22Rv1 (cell line): Measurements from ENCODE around the gene NPC1.
A peak's percentile ranks its signal among the peaks of the same experiment; 100 is the strongest.
"Not testable (repeated sequence)": the region's sequence is repeated elsewhere in the genome, so short reads cannot be mapped to it uniquely, and the experiment has no call there.

Experiments used
- H3K27ac ChIP-seq: fragments of 450-650 bp; 2 replicates; pipeline ENCODE4 v1.5.1; 2017
- CTCF ChIP-seq: fragments of 450-650 bp; IDR thresholded peaks from 2 replicates; pipeline ENCODE4 v1.5.1; 2017; ENCODE audit warnings: mild to moderate bottlenecking
- ZFX ChIP-seq: fragments of 450-650 bp; IDR thresholded peaks from 2 replicates; pipeline ENCODE4 v1.6.1; 2017; ENCODE audit warnings: antibody characterized with exemption, borderline replicate concordance

Gene NPC1

GRCh38 chr18:23501626-23502025, 84.7 kb downstream of the NPC1 start:
- no peak overlapping the region for H3K27ac ChIP-seq
- TF ChIP-seq ZFX (no peak), CTCF (no peak)

- no peak overlapping the region for H3K27ac ChIP-seq
- TF ChIP-seq CTCF (no peak), ZFX (no peak)
Measured at GRCh38 chr18:23499291-23499781, 87.0 kb downstream of the NPC1 start.

GRCh38 chr18:23498877-23499276, 87.4 kb downstream of the NPC1 start:
- no peak overlapping the region for H3K27ac ChIP-seq
- TF ChIP-seq ZFX: no peak
- peak; percentile 87 for TF ChIP-seq CTCF

GRCh38 chr18:23498117-23498516, 88.2 kb downstream of the NPC1 start:
- TF ChIP-seq CTCF (no peak), ZFX (no peak)
- H3K27ac ChIP-seq: no peak overlapping the region

GRCh38 chr18:23495723-23496440, 90.4 kb downstream of the NPC1 start:
- TF ChIP-seq CTCF (no peak), ZFX (no peak)
- peak overlapping the region; percentile 83 for H3K27ac ChIP-seq

- TF ChIP-seq CTCF (no peak), ZFX (no peak)
Measured at GRCh38 chr18:23494992-23495391, 91.3 kb downstream of the NPC1 start.

GRCh38 chr18:23493654-23494053, 92.7 kb downstream of the NPC1 start:
- H3K27ac ChIP-seq: no peak overlapping the region
- TF ChIP-seq ZFX (no peak), CTCF (no peak)

More at GRCh38 chr18:23494992-23495391, 91.3 kb downstream of the NPC1 start:
- H3K27ac ChIP-seq: peak overlapping the region; percentile 83

GRCh38 chr18:23489586-23489985, 96.7 kb downstream of the NPC1 start:
- not testable (repeated sequence) for H3K27ac ChIP-seq
